H1 (cell line): ENCODE measurements around the gene TNFRSF1A. TPM values are rescaled to one million over a fixed set of nuclear protein-coding genes. Genes with fewer than 3 reads are reported as not detected.

Source experiments
- CTCF ChIA-PET: fragments of 300-600 bp; sonication (Branson Sonifier 250); formaldehyde crosslinking; loops from one replicate; lab custom pipeline; 2021; ENCODE audit not compliant: partially characterized antibody; lab: Charles Lee
- POLR2A ChIA-PET: fragments of 300-600 bp; sonication (Branson Sonifier 250); formaldehyde crosslinking; loops from one replicate; lab custom pipeline; 2021; ENCODE audit warnings: inconsistent platforms; ENCODE audit not compliant: partially characterized antibody; lab: Charles Lee
- DNase-seq, 2 experiments: peaks; one replicate each; pipeline versions ENCODE4 v3.0.0 to v3.0.0-alpha.2; 2010 to 2022; ENCODE audit warnings: low spot score in 2 of 2, low read depth in 1 of 2, mixed read lengths in 1 of 2
- FAIRE-seq: peaks from 2 replicates; lab custom pipeline; 2011; peaks lifted over from hg19 to GRCh38; lab: Jason Lieb, UNC
- H2AFZ ChIP-seq: 2 replicates; pipeline ENCODE4 v1.8.1; 2012; ENCODE audit warnings: low read length, inconsistent platforms
- H2AK5ac ChIP-seq: 2 replicates; pipeline ENCODE4 v1.6.1; 2013; ENCODE audit warnings: low read depth, low read length
- H2BK120ac ChIP-seq: replicated peaks from 2 replicates; pipeline ENCODE3; 2013; ENCODE audit warnings: low read depth, low read length, inconsistent platforms
- H2BK12ac ChIP-seq: 2 replicates; pipeline ENCODE4 v1.6.1; 2013; ENCODE audit warnings: low read depth, low read length
- H2BK15ac ChIP-seq: 2 replicates; pipeline ENCODE4 v1.6.1; 2013; ENCODE audit warnings: low read length
- H2BK20ac ChIP-seq: 2 replicates; pipeline ENCODE4 v1.6.1; 2013; ENCODE audit warnings: low read length
- H2BK5ac ChIP-seq: 2 replicates; pipeline ENCODE4 v1.6.1; 2013; ENCODE audit warnings: low read depth, low read length
- H3K14ac ChIP-seq: 2 replicates; pipeline ENCODE4 v1.6.1; 2013; ENCODE audit warnings: inconsistent platforms; ENCODE audit not compliant: insufficient read length
- H3K18ac ChIP-seq: 2 replicates; pipeline ENCODE4 v1.6.1; 2013; ENCODE audit warnings: low read length; ENCODE audit errors: extremely low read depth
- H3K23ac ChIP-seq: 2 replicates; pipeline ENCODE4 v1.6.1; 2013; ENCODE audit warnings: inconsistent platforms; ENCODE audit not compliant: insufficient read length
- H3K23me2 ChIP-seq: 2 replicates; pipeline ENCODE4 v1.6.1; 2013; ENCODE audit warnings: low read depth, low read length
- H3K27ac ChIP-seq: 2 replicates; pipeline ENCODE4 v1.6.1; 2011; ENCODE audit warnings: low read depth, low read length, inconsistent platforms
- H3K27me3 ChIP-seq, 4 experiments: replicated peaks in 1 of 4; 1 replicate in 1 of 4; 2 replicates in 3 of 4; pipeline versions ENCODE4 v1.6.1 to v1.8.1; 2011 to 2013; ENCODE audit warnings: low read length in 3 of 4, mild to moderate bottlenecking in 3 of 4, inconsistent platforms in 2 of 4, mixed read lengths in 2 of 4, moderate library complexity in 1 of 4; ENCODE audit not compliant: control insufficient read depth in 3 of 4, insufficient read depth in 3 of 4; ENCODE audit errors: extremely low read depth in 1 of 4
- H3K36me3 ChIP-seq, 4 experiments: 2 replicates each; pipeline versions ENCODE4 v1.6.1 to v1.8.1; 2011 to 2013; ENCODE audit warnings: mild to moderate bottlenecking in 4 of 4, low read length in 3 of 4, moderate library complexity in 2 of 4, control low read depth in 1 of 4, inconsistent platforms in 1 of 4; ENCODE audit not compliant: insufficient read depth in 4 of 4, control insufficient read depth in 2 of 4
- H3K4ac ChIP-seq: replicated peaks from 2 replicates; pipeline ENCODE3; 2013; ENCODE audit warnings: low read length, low read depth, mixed read lengths, inconsistent platforms; ENCODE audit not compliant: insufficient read length
- H3K4me1 ChIP-seq, 4 experiments: replicated peaks in 1 of 4; 1 replicate in 1 of 4; 2 replicates in 3 of 4; pipeline versions ENCODE4 v1.6.1 to v1.8.1; 2011 to 2013; ENCODE audit warnings: low read length in 3 of 4, inconsistent platforms in 2 of 4, mixed read lengths in 1 of 4; ENCODE audit not compliant: insufficient read depth in 4 of 4, control insufficient read depth in 3 of 4
- H3K4me2 ChIP-seq, 2 experiments: 2 replicates each; pipeline versions ENCODE4 v1.6.1 to v1.8.1; 2011 to 2013; ENCODE audit warnings: low read depth in 2 of 2, low read length in 2 of 2, control low read depth in 1 of 2, inconsistent platforms in 1 of 2, mild to moderate bottlenecking in 1 of 2; ENCODE audit not compliant: insufficient read depth in 1 of 2
- H3K4me3 ChIP-seq, 4 experiments: fragments of 200-600, 300-600 bp in 1 of 4; sonication (generic), shearing (Covaris generic), sonication (Bioruptor Twin) in 1 of 4; 2 replicates each; pipeline versions ENCODE4 v1.5.1 to v1.8.1; 2011 to 2016; ENCODE audit warnings: low read length in 4 of 4, low read depth in 3 of 4, control low read depth in 2 of 4, inconsistent platforms in 2 of 4, mild to moderate bottlenecking in 2 of 4, mixed read lengths in 1 of 4, moderate library complexity in 1 of 4; ENCODE audit not compliant: insufficient read depth in 2 of 4; ENCODE audit errors: extremely low read depth in 1 of 4
- H3K56ac ChIP-seq: replicated peaks from 2 replicates; pipeline ENCODE3; 2013; ENCODE audit warnings: low read depth, mild to moderate bottlenecking, mixed read lengths, low read length, inconsistent platforms; ENCODE audit not compliant: insufficient read length
- H3K79me1 ChIP-seq: 2 replicates; pipeline ENCODE4 v1.6.1; 2013; ENCODE audit warnings: low read depth, low read length, control low read depth
- H3K79me2 ChIP-seq, 2 experiments: 2 replicates each; pipeline versions ENCODE4 v1.6.1 to v1.8.1; 2012 to 2013; ENCODE audit warnings: low read length in 2 of 2, mild to moderate bottlenecking in 2 of 2, inconsistent platforms in 1 of 2; ENCODE audit not compliant: insufficient read depth in 2 of 2, control insufficient read depth in 1 of 2
- H3K9ac ChIP-seq, 4 experiments: replicated peaks in 1 of 4; 1 replicate in 1 of 4; 2 replicates in 3 of 4; pipeline versions ENCODE4 v1.6.1 to v1.8.1; 2011 to 2013; ENCODE audit warnings: low read depth in 3 of 4, low read length in 3 of 4, control low read depth in 2 of 4, mild to moderate bottlenecking in 2 of 4, moderate library complexity in 2 of 4, inconsistent platforms in 1 of 4; ENCODE audit errors: extremely low read depth in 1 of 4
- H3K9me3 ChIP-seq, 2 experiments: 2 replicates each; pipeline versions ENCODE4 v1.6.1 to v1.8.1; 2012 to 2013; ENCODE audit warnings: mild to moderate bottlenecking in 2 of 2, moderate library complexity in 2 of 2, control low read depth in 1 of 2, inconsistent platforms in 1 of 2, low read depth in 1 of 2, low read length in 1 of 2, mixed read lengths in 1 of 2; ENCODE audit not compliant: insufficient read depth in 2 of 2
- H4K20me1 ChIP-seq, 2 experiments: replicated peaks in 1 of 2; 2 replicates each; pipeline versions ENCODE3 to v1.8.1; 2011 to 2013; ENCODE audit warnings: inconsistent platforms in 2 of 2, low read length in 2 of 2, mild to moderate bottlenecking in 1 of 2; ENCODE audit not compliant: insufficient read depth in 2 of 2, control insufficient read depth in 1 of 2
- H4K5ac ChIP-seq: 2 replicates; pipeline ENCODE4 v1.6.1; 2013; ENCODE audit warnings: low read length, low read depth, mixed read lengths, inconsistent platforms; ENCODE audit not compliant: insufficient read length
- H4K8ac ChIP-seq: 2 replicates; pipeline ENCODE4 v1.8.0; 2013; ENCODE audit warnings: mild to moderate bottlenecking, moderate library complexity, low read length, inconsistent platforms; ENCODE audit not compliant: insufficient read depth; ENCODE audit errors: extremely low read depth
- H4K91ac ChIP-seq: replicated peaks from 2 replicates; pipeline ENCODE3; 2013; ENCODE audit warnings: low read length, mixed read lengths, inconsistent platforms; ENCODE audit not compliant: insufficient read length
- NANOG ChIP-seq: IDR thresholded peaks from 2 replicates; pipeline ENCODE4 v1.6.1; 2011; ENCODE audit warnings: low read length, low read depth, mild to moderate bottlenecking, inconsistent platforms; ENCODE audit not compliant: insufficient read depth, poor library complexity, severe bottlenecking
- POU5F1 ChIP-seq: IDR thresholded peaks from 2 replicates; pipeline ENCODE4 v1.6.1; 2011; ENCODE audit warnings: low read depth, mild to moderate bottlenecking, low read length, moderate library complexity
- RNF2 ChIP-seq: fragments of 200-900, 300-1000 bp; sonication (generic); IDR thresholded peaks from 2 replicates; pipeline ENCODE4 v1.7.1; 2016; ENCODE audit warnings: borderline replicate concordance, low read depth, mild to moderate bottlenecking, antibody characterized with exemption, low read length; ENCODE audit not compliant: poor library complexity, severe bottlenecking; ENCODE audit errors: missing control alignments
- RXRA ChIP-seq: IDR thresholded peaks from 2 replicates; pipeline ENCODE4 v1.6.1; 2011; ENCODE audit warnings: low read depth, mild to moderate bottlenecking, low read length, moderate library complexity; ENCODE audit not compliant: insufficient read depth
- WGBS, 2 experiments: shearing (Covaris generic) in 1 of 2; methylation state at CpG; one replicate each; pipeline versions ENCODE4 v1.1.6 to v1.1.7; 2013 to 2015; ENCODE audit warnings: low lambda C conversion rate in 2 of 2, mixed read lengths in 2 of 2, inconsistent platforms in 1 of 2, low coverage in 1 of 2, missing lambda C conversion rate in 1 of 2; ENCODE audit not compliant: insufficient replicate concordance in 2 of 2, insufficient coverage in 1 of 2, insufficient read length in 1 of 2; ENCODE audit errors: extremely low coverage in 1 of 2, missing lambda C conversion rate in 1 of 2; 5-methylcytosine and 5-hydroxymethylcytosine counted together
- polyA plus RNA-seq, 7 experiments: library from polyadenylated mRNA; depleted of rRNA in 3 of 7; stranded (reverse) in 5 of 7; unstranded in 2 of 7; fragments of >200 nt in 5 of 7; fragments of 200-250 nt in 2 of 7; gene quantifications; 1 replicate in 5 of 7; 2 replicates in 1 of 7; 4 replicates in 1 of 7; pipeline versions ENCODE4 v1.2.1 to v1.2.3, GENCODE V29; 2011 to 2013; ENCODE audit warnings: missing spikeins in 2 of 7, mixed read lengths in 2 of 7
- total RNA-seq: library from RNA; stranded (reverse); fragmentation: NEBNext Ultra II Directional; extraction: Animal tissue kit (Norgen Biotek cat#: 25700); gene quantifications from 2 replicates; pipeline ENCODE4 v1.2.1, GENCODE V29; 2021

The TNFRSF1A gene
- total and polyA plus RNA-seq, 2 of the 8 experiments (the other 6 are each of a cell fraction or from before 2014, with no cell fraction given), result 28.7 to 42.1 TPM

- Histone ChIP-seq H3K9me3 (no peaks in the 10 kb centered on the region), H3K79me1 (peaks cover 6% of the 10 kb centered on the region), H2BK15ac (no peak overlapping the region), H3K36me3 (no peaks in the 10 kb centered on the region), H3K27me3 (no peaks in the 10 kb centered on the region), H2AFZ (no peak overlapping the region), H3K56ac (no peak overlapping the region), H3K18ac (peak overlapping the region; percentile 1; the same call in 1 of the 2 replicates), H3K4me2 (peak overlapping the region; percentile 87 to 88), H3K4me3 (peak overlapping the region; percentile 54 to 89 (median 82); a peak in 7 of 8 replicates), H3K4me1 (peaks cover 22 to 60% (median 39%) of the 10 kb centered on the region in 4 experiments), H4K91ac (peak overlapping the region; percentile 31), H2BK5ac (peak overlapping the region; percentile 96; the same call in 1 of the 2 replicates), H2AK5ac (no peak overlapping the region), H4K8ac (no peak overlapping the region), H3K14ac (no peak overlapping the region), H4K20me1 (peaks cover 0 to 4% of the 10 kb centered on the region in 2 experiments), H3K27ac (no peak overlapping the region), H3K9ac (peak overlapping the region in 2 of 4 experiments; percentile 59 to 64; a peak in 3 of 7 replicates), H3K23me2 (peaks cover 22% of the 10 kb centered on the region), H3K23ac (no peak overlapping the region), H2BK12ac (no peak overlapping the region; the same call in 1 of the 2 replicates), H3K79me2 (peaks cover 10 to 58% of the 10 kb centered on the region in 2 experiments), H2BK120ac (no peak overlapping the region), H3K4ac (no peak overlapping the region), H4K5ac (no peak overlapping the region), H2BK20ac (no peak overlapping the region)
- FAIRE-seq, result no peak
- 33% methylated on average over 9 of the region's 9 CpGs; no CpG with 5 or more reads in 1 of the 2 experiments for WGBS, 2 experiments
- ChIA-PET POLR2A (interaction anchor here (0.6 to 17.5 kb wide), 12 partner anchors 1 to 1695 kb away, joined by 3 to 286 read pairs (median 9); partner anchors contain the start of genes GAPDH, LTBR, SCNN1A and TNFRSF1A), CTCF (interaction anchor here (0.6 to 11.4 kb wide), 10 partner anchors 8 to 174 kb away, joined by 3 to 109 read pairs (median 5); partner anchors contain the start of gene SCNN1A)
- TF ChIP-seq POU5F1 (no peak), NANOG (no peak), RXRA (no peak), RNF2 (no peak)
- no peak for DNase-seq
Measured at GRCh38 chr12:6340032-6340638, 1.7 kb downstream of the TNFRSF1A start.
